K562 (cell line): Measurements from ENCODE around the gene CALU. TPM values are rescaled to one million over a fixed set of nuclear protein-coding genes. Genes with fewer than 3 reads are reported as not detected.

Experiments used
- ATAC-seq: fragments of 200-7000 bp; cut with Tn5 transposase; 3 replicates; pipeline ENCODE4 v1.9.1; 2020; ENCODE audit warnings: moderate library complexity
- BruUV-seq: library from RNA; stranded (reverse); fragments of 400-500 nt; replicated peaks from 2 replicates; lab custom pipeline; 2021; lab: Mats Ljungman, UMichigan
- CTCF ChIA-PET: fragments of 300-600 bp; formaldehyde crosslinking; extraction: SDS; loops from one replicate; lab custom pipeline; 2021; ENCODE audit warnings: low intra/inter-chr PET ratio; lab: Yijun Ruan, JAX
- POLR2A ChIA-PET: fragments of 300-600, 350-650 bp; sonication (Branson Sonifier 250); formaldehyde crosslinking; extraction: SDS; loops from one replicate; lab custom pipeline; 2021; ENCODE audit warnings: antibody characterized with exemption, inconsistent platforms; lab: Yijun Ruan, JAX
- DNase-seq, 4 experiments: peaks; one replicate each; pipeline versions ENCODE4 v3.0.0 to v3.0.0-alpha.2; 2011 to 2018; ENCODE audit warnings: low spot score in 3 of 4, mixed read lengths in 3 of 4; ENCODE audit errors: extremely low read depth in 1 of 4
- FAIRE-seq: peaks from 2 replicates; lab custom pipeline; 2011; peaks lifted over from hg19 to GRCh38; lab: Jason Lieb, UNC
- H2AFZ ChIP-seq: 2 replicates; pipeline ENCODE4 v1.6.0; 2011; ENCODE audit warnings: low read depth, low read length, control low read depth, inconsistent platforms
- H3K27ac ChIP-seq: fragments of 200-600 bp; 3 replicates; pipeline ENCODE4 v1.8.0; 2011; ENCODE audit warnings: low read depth, mild to moderate bottlenecking, control low read depth, inconsistent platforms, low read length, moderate library complexity, mixed read lengths; ENCODE audit errors: extremely low read depth
- H3K27me3 ChIP-seq, 2 experiments: fragments of 300-600 bp in 1 of 2; 2 replicates in 1 of 2; 3 replicates in 1 of 2; pipeline versions ENCODE4 v1.6.0 to v1.8.0; 2011; ENCODE audit warnings: inconsistent platforms in 2 of 2, low read length in 2 of 2, mild to moderate bottlenecking in 1 of 2, mixed read lengths in 1 of 2, moderate library complexity in 1 of 2; ENCODE audit not compliant: control insufficient read depth in 2 of 2, insufficient read depth in 2 of 2
- H3K36me3 ChIP-seq: fragments of 300-600 bp; 3 replicates; pipeline ENCODE4 v1.8.0; 2011; ENCODE audit warnings: mild to moderate bottlenecking, low read length, inconsistent platforms; ENCODE audit not compliant: control insufficient read depth, insufficient read depth
- H3K4me1 ChIP-seq, 2 experiments: fragments of 200-600 bp in 1 of 2; replicated peaks in 1 of 2; 2 replicates in 1 of 2; 3 replicates in 1 of 2; pipeline versions ENCODE4 v1.5.1 to v1.8.0; 2011; ENCODE audit warnings: inconsistent platforms in 2 of 2, low read length in 2 of 2, mild to moderate bottlenecking in 1 of 2, mixed read lengths in 1 of 2, moderate library complexity in 1 of 2; ENCODE audit not compliant: control insufficient read depth in 2 of 2, insufficient read depth in 2 of 2
- H3K4me2 ChIP-seq: 2 replicates; pipeline ENCODE4 v1.6.1; 2011; ENCODE audit warnings: low read length, control low read depth, inconsistent platforms, mixed read lengths; ENCODE audit not compliant: insufficient read depth
- H3K4me3 ChIP-seq: fragments of 200-600 bp; sonication (generic), shearing (Covaris generic); 2 replicates; pipeline ENCODE4 v1.5.1; 2016; ENCODE audit warnings: control low read depth, inconsistent platforms
- H3K79me2 ChIP-seq: fragments of 200-600 bp; 3 replicates; pipeline ENCODE4 v1.8.0; 2011; ENCODE audit warnings: low read length, inconsistent platforms; ENCODE audit not compliant: control insufficient read depth, insufficient read depth
- H3K9ac ChIP-seq, 2 experiments: 2 replicates each; pipeline versions ENCODE4 v1.6.0 to v1.6.1; 2011; ENCODE audit warnings: low read depth in 2 of 2, low read length in 2 of 2, control low read depth in 1 of 2, inconsistent platforms in 1 of 2, mild to moderate bottlenecking in 1 of 2, mixed read lengths in 1 of 2; ENCODE audit not compliant: insufficient read depth in 1 of 2
- H3K9me1 ChIP-seq: one replicate; pipeline ENCODE4 v1.6.0; 2011; ENCODE audit warnings: inconsistent platforms, mild to moderate bottlenecking, low read length, moderate library complexity; ENCODE audit not compliant: control insufficient read depth, insufficient read depth
- H3K9me3 ChIP-seq: replicated peaks from 2 replicates; pipeline ENCODE4 v1.5.1; 2011; ENCODE audit warnings: low read depth, low read length, inconsistent platforms; ENCODE audit not compliant: control insufficient read depth, insufficient read depth
- H4K20me1 ChIP-seq: replicated peaks from 2 replicates; pipeline ENCODE4 v1.6.1; 2011; ENCODE audit warnings: low read length, inconsistent platforms, mixed read lengths; ENCODE audit not compliant: control insufficient read depth, insufficient read depth
- LEF1 ChIP-seq: fragments of 450-650 bp; IDR thresholded peaks from 2 replicates; pipeline ENCODE4 v1.6.1; 2016; ENCODE audit warnings: mild to moderate bottlenecking
- MTA3 ChIP-seq: fragments of 450-650 bp; formaldehyde crosslinking; IDR thresholded peaks from 2 replicates; pipeline ENCODE4 v1.6.1; 2017; ENCODE audit warnings: mild to moderate bottlenecking, borderline replicate concordance
- NR2C2 ChIP-seq, 2 experiments: fragments of 200-800 bp in 1 of 2; sonication (Bioruptor generic) in 1 of 2; sonication (generic) in 1 of 2; formaldehyde crosslinking in 1 of 2; IDR thresholded peaks; 2 replicates each; pipeline versions ENCODE4 v1.6.1 to v1.8.0; 2016 to 2022; ENCODE audit warnings: mild to moderate bottlenecking in 1 of 2, missing compliant biosample characterization in 1 of 2, missing genetic modification characterization in 1 of 2, missing genetic modification reagents in 1 of 2
- POLR2A ChIP-seq: fragments of 450-650 bp; conservative IDR thresholded peaks from 2 replicates; pipeline ENCODE4 v1.6.1; 2016
- SFPQ ChIP-seq: fragments of 200-400 bp; formaldehyde crosslinking; IDR thresholded peaks from 2 replicates; pipeline ENCODE4 v1.6.1; 2017; ENCODE audit warnings: mild to moderate bottlenecking, low read depth, low read length, moderate library complexity
- SMARCE1 ChIP-seq: fragments of 450-650 bp; IDR thresholded peaks from 2 replicates; pipeline ENCODE4 v1.7.1; 2016; ENCODE audit warnings: mild to moderate bottlenecking
- SOX6 ChIP-seq: fragments of 450-650 bp; IDR thresholded peaks from 2 replicates; pipeline ENCODE4 v1.6.1; 2014; ENCODE audit warnings: mild to moderate bottlenecking
- ZNF263 ChIP-seq: sonication (generic); formaldehyde crosslinking; IDR thresholded peaks from 2 replicates; pipeline ENCODE4 v1.8.0; 2022; ENCODE audit warnings: mild to moderate bottlenecking, missing genetic modification reagents, borderline replicate concordance
- WGBS: fragments of 100-300 bp; shearing (Covaris generic); methylation state at CpG from one replicate; pipeline ENCODE4 v1.1.6; 2016; ENCODE audit warnings: low coverage, mixed read lengths; ENCODE audit not compliant: insufficient coverage; ENCODE audit errors: missing lambda C conversion rate; 5-methylcytosine and 5-hydroxymethylcytosine counted together
- in situ Hi-C: fragments of 300-500 bp; cut with MboI; formaldehyde crosslinking; loops from 4 replicates; pipeline ENCODE4 v1.15.0; 2018; ENCODE audit warnings: inconsistent platforms, mixed read lengths
- intact Hi-C: fragments of 100-400 bp; cut with micrococcal nuclease; formaldehyde crosslinking; loops from 2 replicates; pipeline ENCODE4 v1.14.2; 2022
- polyA plus RNA-seq, 8 experiments: library from polyadenylated mRNA; depleted of rRNA in 4 of 8; stranded (reverse) in 5 of 8; unstranded in 3 of 8; fragments of >200 nt; fragmentation: Nextera tagmentation in 2 of 8; fragmentation: Illumina TruSeq in 1 of 8; extraction: Ambion mirVana in 2 of 8; extraction: Trizol in 1 of 8; gene quantifications; 2 replicates each; pipeline versions ENCODE4 v1.2.1 to v1.2.3, GENCODE V29; 2011 to 2014; ENCODE audit warnings: inconsistent platforms in 1 of 8, missing spikeins in 1 of 8
- total RNA-seq, 7 experiments: library from RNA; depleted of rRNA in 6 of 7; stranded (reverse); fragments of >200 nt in 6 of 7; fragmentation: Illumina TruSeq in 2 of 7; extraction: Trizol in 2 of 7; gene quantifications; 2 replicates each; pipeline versions ENCODE4 v1.2.1 to v1.2.3, GENCODE V29; 2011 to 2021; ENCODE audit warnings: low replicate concordance in 1 of 7

Gene CALU
- total and polyA plus RNA-seq, 9 of the 15 experiments (the other 6 are each of a cell fraction or from before 2014, with no cell fraction given), result 166 to 286 (median 215) TPM

- H3K9me3 ChIP-seq, result no peaks in the 10 kb centered on the region
- no peaks in the 10 kb centered on the region for H3K27me3 ChIP-seq
- no peak overlapping the region for H3K27ac ChIP-seq
- peaks cover 0 to 6% of the 10 kb centered on the region in 2 experiments; a peak in 2 of 5 replicates for H3K4me1 ChIP-seq
- peaks cover 80% of the 10 kb centered on the region for H3K79me2 ChIP-seq
- WGBS, result 86% methylated on average over 1 of the region's 1 CpG
- H4K20me1 ChIP-seq, result peaks cover 24% of the 10 kb centered on the region
- ChIA-PET POLR2A (interaction anchor here (2.2 to 12.2 kb wide), 2 partner anchors 14 to 31 kb away, joined by 8 to 216 read pairs; partner anchors contain the start of gene CALU), CTCF (no interaction called here)
- no peak overlapping the region for H3K4me2 ChIP-seq
- no TSS peak for BruUV-seq
- H3K36me3 ChIP-seq, result peaks cover 96% of the 10 kb centered on the region
- in situ Hi-C loops (no loop called here), intact Hi-C loops (loop anchor here (10.0 kb wide), 1 partner anchor 277 kb away; the partner anchor contains the start of gene METTL2B)
- no peak overlapping the region for H3K9ac ChIP-seq
- TF ChIP-seq SOX6 (no peak), LEF1 (no peak), SFPQ (no peak), MTA3 (no peak), ZNF263 (no peak), POLR2A (no peak), SMARCE1 (no peak), NR2C2 (CRISPR knock-in tag; IDR thresholded peaks at IDR 0.05) (no peak), NR2C2 (tag; IDR thresholded peaks at IDR 0.05) (no peak)
- peaks cover 5% of the 10 kb centered on the region for H3K9me1 ChIP-seq
- ATAC-seq, result no peak
- no peak for FAIRE-seq
- no peak overlapping the region for H2AFZ ChIP-seq
- no peak overlapping the region for H3K4me3 ChIP-seq
- DNase-seq, result no peak
Observed at GRCh38 chr7:128752251-128752650, 13.1 kb downstream of the CALU start.
